ENCODE measurements around the gene ZFHX3.

The ZFHX3 gene

DNA sequence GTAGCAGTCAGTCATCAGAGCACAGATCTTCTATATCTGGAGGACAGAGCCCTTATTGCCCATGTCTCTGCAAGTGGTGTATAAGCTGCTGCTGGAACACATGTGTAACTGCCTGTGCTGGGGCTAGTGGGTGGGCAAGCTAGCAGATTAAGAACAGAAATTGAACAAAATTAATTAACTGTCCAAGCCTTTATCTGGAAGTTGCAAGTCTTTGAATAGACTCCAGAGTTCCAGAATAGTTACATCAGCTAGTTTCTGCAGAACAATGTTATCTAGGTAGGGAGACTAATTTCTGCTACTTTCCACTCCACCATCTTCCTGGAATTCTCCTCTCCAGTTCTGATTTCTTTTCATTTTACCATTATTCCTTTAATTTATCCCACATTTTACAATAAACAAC, 287.3 kb downstream of the ZFHX3 start:
- TF ChIP-seq CTCF (IDR thresholded peaks at IDR 0.05; ENCODE audit: control extremely low read depth, extremely low read depth, low read depth, missing control alignments): no peak
- POLR2A ChIA-PET: no interaction called here
- DNase-seq (ENCODE audit: extremely low spot score): no peak
- CTCF ChIA-PET: interaction anchor here (1.1 kb wide), 1 partner anchor 19 kb away, joined by 3 read pairs; no protein-coding TSS in a partner anchor

DNA sequence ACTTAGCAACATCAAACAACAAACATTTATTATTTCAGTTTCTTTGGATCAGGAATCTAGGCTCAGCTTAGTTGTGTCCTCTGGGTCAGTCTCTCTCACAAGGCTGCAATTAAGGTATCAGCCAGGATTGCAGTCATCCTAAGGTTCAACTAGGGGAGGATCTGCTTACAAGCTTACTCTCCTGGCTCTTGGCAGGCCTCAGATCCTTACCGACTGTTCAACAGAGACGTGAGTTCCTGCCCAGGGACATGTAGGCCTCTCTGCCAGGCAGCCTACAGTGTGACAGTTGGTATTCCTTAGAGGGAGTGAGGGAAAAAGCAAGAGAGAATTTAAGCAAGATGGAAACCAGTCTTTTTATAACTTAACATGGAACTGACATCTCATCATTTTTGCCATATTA, 294.0 kb downstream of the ZFHX3 start:
- no peak for DNase-seq (ENCODE audit: extremely low spot score)
- ChIA-PET POLR2A (no interaction called here), CTCF (interaction anchor here (1.6 to 2.4 kb wide), 2 partner anchors 13 to 79 kb away, joined by 3 to 8 read pairs; no protein-coding TSS in a partner anchor)
- no peak for TF ChIP-seq CTCF (IDR thresholded peaks at IDR 0.05; ENCODE audit: control extremely low read depth, extremely low read depth, low read depth, missing control alignments)

GRCh38 chr16:72752004-72752695, 295.8 kb downstream of the ZFHX3 start:
- TF ChIP-seq CTCF (IDR thresholded peaks at IDR 0.05; ENCODE audit: control extremely low read depth, extremely low read depth, low read depth, missing control alignments): no peak
- ChIA-PET CTCF (interaction anchor here (1.1 to 2.4 kb wide), 4 partner anchors 10 to 80 kb away, joined by 3 to 8 read pairs (median 4); no protein-coding TSS in a partner anchor), POLR2A (no interaction called here)
- no peak for DNase-seq (ENCODE audit: extremely low spot score)

- no peak for TF ChIP-seq CTCF (IDR thresholded peaks at IDR 0.05; ENCODE audit: control extremely low read depth, extremely low read depth, low read depth, missing control alignments)
- ChIA-PET CTCF (no interaction called here), POLR2A (no interaction called here)
- DNase-seq (ENCODE audit: extremely low spot score): no peak
These were observed 296.9 kb downstream of the ZFHX3 start for GRCh38 chr16:72751076-72751475.

- CTCF ChIA-PET: no interaction called here
These were observed 298.8 kb downstream of the ZFHX3 start for GRCh38 chr16:72749091-72749490.

DNA sequence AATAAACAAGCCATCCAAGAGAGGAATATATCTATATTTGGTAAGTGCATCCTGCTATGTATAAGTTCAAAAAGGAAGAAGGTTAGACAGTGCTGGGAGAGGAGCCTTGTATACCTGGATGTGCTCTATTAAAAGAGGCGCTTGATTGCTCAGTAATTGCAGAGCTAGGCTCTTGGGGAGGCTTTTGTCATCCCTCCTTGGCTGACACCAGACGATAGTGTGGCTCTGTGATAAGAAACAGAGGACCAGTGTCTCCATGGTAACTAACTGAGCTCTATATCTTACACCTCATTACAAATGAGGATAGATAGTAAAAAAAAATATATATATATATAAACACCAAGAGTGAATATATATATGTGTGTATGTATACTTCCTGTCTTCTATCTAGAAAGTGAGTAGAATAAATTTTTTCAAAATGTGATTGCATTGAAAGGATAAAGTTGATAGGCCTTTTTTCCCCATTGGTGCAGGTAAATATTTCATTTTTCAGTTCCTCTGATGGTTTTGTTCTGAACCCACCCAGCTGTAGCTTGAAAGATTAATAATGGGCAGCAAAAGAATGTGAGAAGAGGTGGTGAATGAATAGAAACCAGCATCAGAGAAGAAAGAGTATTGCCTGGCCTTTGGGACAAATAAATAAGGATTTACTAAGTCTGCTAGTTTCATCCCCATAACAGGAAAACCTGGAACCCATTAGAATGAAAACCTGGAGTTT, 303.7 kb downstream of the ZFHX3 start:
- DNase-seq (ENCODE audit: extremely low spot score): no peak
- POLR2A ChIA-PET: no interaction called here
- CTCF ChIA-PET: interaction anchor here (1.0 to 1.3 kb wide), 4 partner anchors 10 to 89 kb away, joined by 3 to 5 read pairs (median 3); no protein-coding TSS in a partner anchor
- TF ChIP-seq CTCF (IDR thresholded peaks at IDR 0.05; ENCODE audit: control extremely low read depth, extremely low read depth, low read depth, missing control alignments): no peak

More at GRCh38 chr16:72749091-72749490, 298.8 kb downstream of the ZFHX3 start:
- DNase-seq (ENCODE audit: extremely low spot score): no peak
- POLR2A ChIA-PET: no interaction called here
- TF ChIP-seq CTCF (IDR thresholded peaks at IDR 0.05; ENCODE audit: control extremely low read depth, extremely low read depth, low read depth, missing control alignments): no peak

Data from GM10248 (cell line).